ENCODE data around the gene PVALB. TPM values are rescaled to one million over a fixed set of nuclear protein-coding genes. Genes with fewer than 3 reads are reported as not detected.

Gene PVALB
- total and polyA plus RNA-seq, 10 of the 15 experiments (the other 5 are each of a cell fraction or from before 2014, with no cell fraction given), result not detected

- TF ChIP-seq E4F1 (IDR thresholded peaks at IDR 0.05; ENCODE audit: borderline replicate concordance, partially characterized antibody) (no peak), SUPT20H (IDR thresholded peaks at IDR 0.05; ENCODE audit: borderline replicate concordance, control insufficient read depth, low read depth, low read length) (no peak), CTCF (IDR thresholded peaks at IDR 0.05 in 2 of 3, conservative IDR thresholded peaks at IDR 0.05 in 1 of 3; ENCODE audit: control insufficient read depth in 2 of 3, extremely low read depth in 1 of 3, insufficient read depth in 1 of 3, low read depth in 3 of 3, low read length in 3 of 3) (no peak), ZNF217 (IDR thresholded peaks at IDR 0.05) (no peak), CREM (IDR thresholded peaks at IDR 0.05; ENCODE audit: low read depth) (peak; percentile 91), USF1 (IDR thresholded peaks at IDR 0.05; ENCODE audit: borderline replicate concordance, extremely low read length, insufficient read depth, low read depth, low read length) (no peak), TBL1XR1 (IDR thresholded peaks at IDR 0.05; ENCODE audit: low read depth, low read length) (no peak), YBX1 (IDR thresholded peaks at IDR 0.05) (no peak)
Measured at GRCh38 chr22:36775964-36776669, 40.7 kb downstream of the PVALB start, which contains the start of gene IFT27 (continued).

All from GM12878 (cell line).